Erythroblast (primary cell): ENCODE results near the gene RNF182.

Source experiments
- GATA1 ChIP-seq: IDR thresholded peaks from 2 replicates; pipeline ENCODE4 v1.6.1; 2011; ENCODE audit warnings: low read depth, mild to moderate bottlenecking, control low read depth, low read length, moderate library complexity
- POLR2A ChIP-seq: IDR thresholded peaks from 2 replicates; pipeline ENCODE4 v1.6.1; 2011; ENCODE audit warnings: mild to moderate bottlenecking, low read length

GRCh38 chr6:14000901-14001300 lies 76.1 kb downstream of the RNF182 start:
- TF ChIP-seq POLR2A (no peak), GATA1 (no peak)
